ENCODE results near the gene ABCC4. TPM values are rescaled to one million over a fixed set of nuclear protein-coding genes. Genes with fewer than 3 reads are reported as not detected.

The ABCC4 gene
- total and polyA plus RNA-seq, 4 donors: 0.74 to 22.5 (median 2.0) TPM

DNA sequence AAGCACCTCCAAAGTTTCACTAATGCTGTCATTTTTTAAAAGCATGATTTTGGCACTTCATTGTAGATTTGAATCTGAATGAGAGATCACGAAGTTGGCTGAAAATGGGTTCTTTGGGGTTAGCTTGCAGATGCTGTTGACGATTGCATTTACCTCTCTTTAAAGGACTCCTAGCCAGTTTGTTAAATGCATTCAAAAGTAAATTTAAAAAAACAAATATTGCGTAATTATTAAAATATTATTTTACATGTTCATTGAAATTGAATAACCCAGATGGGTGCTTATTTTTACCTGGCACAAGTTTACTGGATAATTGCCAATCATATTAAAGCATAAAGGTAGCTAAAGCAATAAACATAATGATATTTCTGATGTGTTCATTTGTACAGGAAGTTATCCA, 172.2 kb downstream of the ABCC4 start:
- Histone ChIP-seq H3K4me3 (ENCODE audit: low read depth in 1 of 3, low read length in 3 of 3) (no peak overlapping the region), H3K27me3 (ENCODE audit: control insufficient read depth in 4 of 4, insufficient read depth in 4 of 4, low read length in 3 of 4) (no peaks in the 10 kb centered on the region), H3K9me3 (ENCODE audit: control insufficient read depth in 4 of 4, low read length in 3 of 4) (no peaks in the 10 kb centered on the region), H3K4me1 (ENCODE audit: control insufficient read depth in 4 of 4, insufficient read depth in 4 of 4, low read length in 3 of 4) (peaks cover 0 to 1% (median 0%) of the 10 kb centered on the region in 4 donors), H3K36me3 (ENCODE audit: control insufficient read depth in 4 of 4, insufficient read depth in 3 of 4, low read depth in 1 of 4, low read length in 3 of 4) (no peaks in the 10 kb centered on the region), H3K9ac (ENCODE audit: low read depth in 1 of 2, low read length in 2 of 2) (no peak overlapping the region), H3K27ac (ENCODE audit: low read depth in 1 of 2, low read length in 2 of 2) (no peak overlapping the region)
- TF ChIP-seq GABPA (IDR thresholded peaks at IDR 0.05 in 1 of 2, conservative IDR thresholded peaks at IDR 0.05 in 1 of 2): no peak
- TF ChIP-seq FOXA1 (IDR thresholded peaks at IDR 0.05): no peak
- no peak for TF ChIP-seq YY1 (IDR thresholded peaks at IDR 0.05)
- no peak for TF ChIP-seq RXRA (IDR thresholded peaks at IDR 0.05)
- no peak for TF ChIP-seq TAF1 (conservative IDR thresholded peaks at IDR 0.05)
- no peak for TF ChIP-seq RAD21 (IDR thresholded peaks at IDR 0.05)
- TF ChIP-seq HNF4G (IDR thresholded peaks at IDR 0.05): no peak
- no peak for TF ChIP-seq ZBTB33 (IDR thresholded peaks at IDR 0.05)
- no peak for TF ChIP-seq FOXA2 (IDR thresholded peaks at IDR 0.05)
- no peak for TF ChIP-seq JUND (IDR thresholded peaks at IDR 0.05)
- TF ChIP-seq EGR1 (IDR thresholded peaks at IDR 0.05; ENCODE audit: low read depth in 2 of 2): no peak
- TF ChIP-seq HNF4A (conservative IDR thresholded peaks at IDR 0.05): no peak
- TF ChIP-seq SP1 (IDR thresholded peaks at IDR 0.05): no peak
- TF ChIP-seq, protein P1, sequence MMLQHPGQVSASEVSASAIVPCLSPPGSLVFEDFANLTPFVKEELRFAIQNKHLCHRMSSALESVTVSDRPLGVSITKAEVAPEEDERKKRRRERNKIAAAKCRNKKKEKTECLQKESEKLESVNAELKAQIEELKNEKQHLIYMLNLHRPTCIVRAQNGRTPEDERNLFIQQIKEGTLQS (IDR thresholded peaks at IDR 0.05): no peak
- no peak for TF ChIP-seq NR2F2 (IDR thresholded peaks at IDR 0.05)
- no peak for TF ChIP-seq MAX (IDR thresholded peaks at IDR 0.05)
- TF ChIP-seq REST (IDR thresholded peaks at IDR 0.05): no peak
- no peak for TF ChIP-seq CTCF (IDR thresholded peaks at IDR 0.05; ENCODE audit: low read depth, low read length, missing input control)
- no peak for DNase-seq (ENCODE audit: low spot score)
- WGBS: 94% methylated on average over 3 of the region's 3 CpGs
